NK-92 (cell line): ENCODE results near the gene CRB1.

Source experiments
- DNase-seq: peaks from one replicate; lab custom pipeline; 2025; ENCODE audit not compliant: unreplicated experiment; lab: John Stamatoyannopoulos, UW

Gene CRB1

DNA sequence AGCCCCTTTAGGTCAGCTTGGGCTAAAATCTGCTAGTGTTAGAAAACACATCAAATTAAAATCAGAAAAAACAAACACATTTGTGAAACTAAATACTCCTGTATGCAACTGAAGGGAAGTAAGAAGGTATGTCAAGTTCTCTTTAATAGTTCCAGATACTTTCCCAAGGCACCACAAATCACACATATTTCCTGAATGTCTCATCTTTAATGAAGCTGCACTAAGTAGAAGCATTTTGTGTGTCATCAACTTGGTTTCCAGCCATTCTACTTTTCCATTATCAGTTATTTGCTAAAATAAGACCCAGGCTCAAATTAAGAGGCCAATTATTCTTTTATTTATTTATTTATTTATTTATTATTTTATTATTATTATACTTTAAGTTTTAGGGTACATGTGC is 34.7 kb downstream of the CRB1 start:
- DNase-seq, result no peak

DNA sequence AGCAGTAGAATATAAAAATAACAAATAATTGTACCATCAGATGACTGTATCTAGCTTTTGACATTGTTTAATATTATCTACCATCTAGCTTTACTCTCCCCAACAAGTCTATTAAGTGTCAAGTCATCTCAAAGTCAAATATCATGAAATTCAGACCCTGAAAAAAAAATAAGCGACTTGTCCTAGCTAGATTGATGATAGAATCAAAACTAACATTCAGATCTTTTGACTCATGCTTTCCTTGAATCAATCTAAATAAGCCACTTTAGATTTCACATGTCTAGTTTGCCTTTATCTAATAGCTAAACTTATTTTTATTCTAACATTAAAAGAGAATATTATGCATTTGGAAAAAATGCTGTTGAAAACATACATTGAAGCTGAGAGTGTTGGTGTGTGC is 35.4 kb downstream of the CRB1 start:
- DNase-seq, result no peak

GRCh38 chr1:197304638-197305200 is 36.7 kb downstream of the CRB1 start:
- DNase-seq, result no peak

- no peak for DNase-seq
Measured at GRCh38 chr1:197305925-197306324, 37.9 kb downstream of the CRB1 start.

- no peak for DNase-seq
Measured at GRCh38 chr1:197306381-197307062, 38.5 kb downstream of the CRB1 start.

DNA sequence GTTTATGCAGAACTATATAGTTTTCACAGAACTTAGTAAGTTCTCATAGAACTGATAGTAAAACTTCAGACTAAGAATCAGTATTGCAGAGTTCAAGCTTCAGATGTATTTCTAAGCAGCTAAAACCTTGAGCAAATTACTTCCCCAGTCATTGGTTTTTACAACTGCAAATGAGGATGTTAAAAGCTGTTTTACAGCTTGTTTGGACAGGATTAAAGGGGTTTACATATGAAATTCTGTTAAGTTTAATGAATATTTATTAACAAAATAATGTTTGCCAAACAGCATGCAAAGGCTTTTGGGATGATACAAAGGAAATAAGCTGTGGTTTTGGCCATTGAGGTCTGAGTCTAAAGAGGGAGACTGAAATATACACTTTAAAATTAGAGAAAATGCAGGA is 39.1 kb downstream of the CRB1 start:
- no peak for DNase-seq

- no peak for DNase-seq
Measured at GRCh38 chr1:197307551-197307950, 39.5 kb downstream of the CRB1 start.

DNA sequence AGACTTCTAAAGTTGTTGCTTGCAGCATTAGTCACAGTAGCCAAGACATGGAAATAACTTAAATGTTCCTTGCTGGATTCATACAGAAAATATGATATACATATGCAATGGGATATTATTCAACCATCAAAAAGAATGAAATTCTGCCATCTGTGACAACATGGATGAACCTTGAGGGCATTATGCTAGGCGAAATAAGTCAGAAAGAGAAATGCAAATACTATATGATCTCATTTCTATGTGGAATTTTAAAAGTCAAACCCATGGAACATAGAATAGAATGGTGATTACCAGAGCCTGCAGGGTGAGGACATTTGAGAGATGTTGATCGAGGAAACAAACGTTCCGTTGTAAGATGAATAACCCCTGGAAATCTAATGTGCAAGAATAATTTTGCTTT is 43.0 kb downstream of the CRB1 start:
- DNase-seq, result no peak

GRCh38 chr1:197312163-197312562 is 44.1 kb downstream of the CRB1 start:
- no peak for DNase-seq

DNA sequence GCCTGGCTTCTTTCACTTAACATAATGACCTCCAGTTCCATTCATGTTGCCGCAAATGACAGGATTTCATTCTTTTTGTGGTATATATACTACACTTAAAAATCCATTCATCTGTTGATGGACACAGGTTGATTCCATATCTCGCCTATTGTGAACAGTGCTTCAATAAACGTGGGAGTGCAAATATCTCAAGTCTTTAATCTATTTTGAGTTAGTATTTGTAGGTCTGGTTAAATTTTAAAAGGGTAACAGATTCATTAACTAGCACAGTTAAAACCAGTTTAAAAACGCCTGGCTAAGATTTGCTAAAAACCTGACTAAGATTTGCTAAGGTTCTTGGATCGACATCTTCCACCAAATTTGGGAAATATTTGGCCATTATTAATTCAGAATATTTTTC is 45.7 kb downstream of the CRB1 start:
- no peak for DNase-seq

- no peak for DNase-seq
Measured at GRCh38 chr1:197314682-197315081, 46.6 kb downstream of the CRB1 start.

GRCh38 chr1:197319631-197320030 is 51.6 kb downstream of the CRB1 start:
- no peak for DNase-seq

DNA sequence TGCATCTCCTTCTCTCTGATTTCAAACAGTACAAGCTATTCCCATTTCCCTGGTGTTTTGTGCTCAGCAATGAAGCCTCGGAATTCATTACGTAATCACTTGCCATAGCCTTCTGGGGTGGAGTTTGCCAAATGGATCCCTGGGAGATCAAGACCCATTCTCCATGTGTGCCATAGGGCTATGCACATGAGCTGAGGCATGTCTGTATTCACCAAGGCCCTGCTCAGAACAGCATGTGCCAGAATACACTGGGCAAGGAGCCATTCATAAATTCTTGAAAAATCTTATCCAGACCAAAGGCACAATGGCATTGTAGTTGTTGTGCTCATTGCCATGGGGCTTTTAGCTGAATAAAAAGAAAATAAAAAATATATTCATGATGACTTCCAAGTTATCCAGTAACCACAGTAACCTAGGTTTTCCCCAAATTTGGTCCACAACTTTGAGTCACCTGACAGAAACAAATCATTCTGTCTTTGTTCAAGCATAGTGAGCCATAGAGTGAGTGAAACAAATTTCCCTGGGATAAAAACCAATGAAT is 53.0 kb downstream of the CRB1 start:
- DNase-seq, result no peak

DNA sequence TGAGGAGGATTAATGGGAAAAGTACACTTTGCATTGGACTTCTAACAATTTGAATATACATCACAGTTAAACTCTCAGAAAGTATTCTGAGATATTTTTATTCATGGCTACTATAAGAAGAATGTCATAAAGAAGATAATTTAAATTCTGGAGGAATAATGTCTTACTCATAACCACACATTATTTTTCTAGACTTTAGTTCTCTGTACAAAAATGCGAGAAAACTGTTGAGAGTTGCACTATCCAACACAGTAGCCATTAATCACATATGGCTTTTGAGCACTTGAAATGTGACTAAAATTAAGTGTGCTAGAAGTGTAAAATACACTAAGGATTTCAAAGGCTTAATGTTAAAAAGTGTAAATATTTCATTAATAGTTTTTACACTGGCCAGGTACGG is 53.8 kb downstream of the CRB1 start:
- DNase-seq, result no peak

- DNase-seq, result no peak
Measured at GRCh38 chr1:197327776-197328364, 59.8 kb downstream of the CRB1 start.

GRCh38 chr1:197330213-197330612 is 62.2 kb downstream of the CRB1 start:
- no peak for DNase-seq

DNA sequence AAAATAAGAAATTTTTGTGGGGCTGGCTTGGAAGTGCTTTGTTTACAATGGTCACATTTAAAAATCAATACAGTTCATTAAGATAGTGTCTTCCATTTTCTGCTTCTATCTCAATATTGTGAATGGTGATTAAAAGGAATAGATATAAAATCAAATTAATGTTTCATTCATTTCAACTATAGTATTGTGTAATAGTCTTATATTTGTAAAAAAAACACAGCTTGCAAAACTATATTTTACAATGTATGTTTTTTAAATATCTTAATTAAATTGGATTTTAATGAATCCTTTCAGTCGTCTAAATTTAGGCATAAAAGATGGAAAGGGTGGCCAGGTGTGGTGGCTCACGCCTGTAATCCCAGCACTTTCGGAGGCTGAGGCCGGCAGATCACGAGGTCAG is 63.5 kb downstream of the CRB1 start:
- no peak for DNase-seq

DNA sequence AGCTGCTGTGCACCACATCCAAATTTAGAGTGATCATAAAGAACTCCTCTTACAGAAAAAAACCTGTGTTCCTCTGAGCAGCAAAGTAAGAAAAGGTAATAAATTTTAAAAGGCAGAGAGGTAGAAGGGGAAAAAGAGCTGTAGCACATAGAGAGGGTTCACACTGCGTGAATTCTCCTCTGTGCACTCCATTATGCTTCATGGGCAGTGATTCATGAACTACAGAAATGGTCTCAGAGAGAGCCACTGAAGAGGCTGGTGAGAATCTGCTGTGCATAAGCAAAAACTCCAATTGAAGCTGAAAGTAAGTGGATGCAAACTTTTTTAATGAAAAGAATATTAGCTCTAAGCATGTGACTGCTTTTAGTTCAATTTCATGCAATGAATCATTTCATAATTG is 65.0 kb downstream of the CRB1 start:
- DNase-seq, result no peak

- DNase-seq, result no peak
Measured at GRCh38 chr1:197336571-197336970, 68.5 kb downstream of the CRB1 start.

DNA sequence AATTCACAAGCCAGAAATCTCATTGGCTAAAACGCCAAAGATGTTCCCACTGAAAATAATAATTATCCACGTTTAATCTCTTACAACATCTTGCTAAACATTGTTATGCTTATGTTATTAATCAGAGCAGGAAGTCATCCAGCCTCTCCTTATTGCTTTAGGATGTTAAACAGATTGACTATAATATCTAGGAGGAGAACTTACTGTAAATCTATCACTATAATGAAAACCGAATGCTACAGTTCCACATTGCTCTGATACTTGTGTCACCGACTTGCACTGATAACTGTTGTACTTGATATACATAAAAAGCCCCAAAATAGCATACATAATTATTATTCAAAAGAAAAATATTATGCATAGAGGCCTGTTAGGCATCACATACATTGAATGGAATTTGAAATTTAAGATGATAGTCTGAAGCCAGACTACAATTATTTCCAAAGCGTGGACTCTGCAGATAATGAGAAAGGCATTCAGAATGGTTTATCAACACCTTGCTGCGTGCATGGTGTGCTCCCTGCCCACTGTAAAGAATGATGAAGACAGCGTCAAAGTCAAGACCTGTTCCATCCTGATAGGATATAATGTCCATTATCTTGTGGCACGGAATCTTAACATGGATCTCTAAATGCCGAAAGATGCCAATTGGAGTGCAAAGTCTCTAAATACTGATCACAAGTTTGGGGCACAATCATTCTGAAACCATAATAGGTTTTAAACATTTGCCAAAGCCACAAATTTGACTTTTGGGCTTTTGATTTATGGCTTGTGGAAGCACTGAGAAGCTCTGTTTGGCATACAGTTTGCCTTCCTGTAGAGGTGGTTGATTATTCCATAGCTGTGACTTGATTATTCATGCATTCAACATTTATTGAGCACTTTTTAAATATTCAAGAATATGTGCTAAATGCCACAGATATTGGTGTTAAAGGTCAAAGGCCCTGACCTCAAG is 71.3 kb downstream of the CRB1 start:
- DNase-seq, result no peak

- DNase-seq, result no peak
Measured at GRCh38 chr1:197341626-197342025, 73.6 kb downstream of the CRB1 start.
